Measurements from ENCODE around the gene PTH1R.
A peak's percentile ranks its signal among the peaks of the same experiment; 100 is the strongest.

PTH1R gene

DNA sequence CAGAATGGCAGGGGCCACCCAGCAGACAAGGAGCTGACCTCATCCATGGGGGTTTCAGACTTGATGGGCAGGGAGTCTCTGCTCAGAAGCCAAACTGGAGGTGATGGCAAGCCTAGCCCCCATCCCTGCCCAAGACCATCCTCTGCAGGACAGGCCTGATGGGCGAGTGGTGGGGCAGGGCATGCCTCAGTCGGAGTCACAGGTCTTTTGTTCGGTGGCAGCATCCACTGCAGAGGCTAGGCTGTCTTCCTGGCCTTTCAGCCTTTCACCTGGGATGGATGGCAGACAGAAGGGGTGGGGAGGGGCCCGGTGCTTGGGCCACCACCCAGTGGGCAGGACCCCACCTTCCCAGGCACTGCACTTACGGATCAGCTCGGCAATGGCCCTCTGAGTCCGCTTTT lies 44.4 kb downstream of the PTH1R start:
- DNase-seq (ENCODE audit: low read depth, low spot score) = no peak
- H3K4me3 ChIP-seq (ENCODE audit: low read length) = no peak overlapping the region

DNA sequence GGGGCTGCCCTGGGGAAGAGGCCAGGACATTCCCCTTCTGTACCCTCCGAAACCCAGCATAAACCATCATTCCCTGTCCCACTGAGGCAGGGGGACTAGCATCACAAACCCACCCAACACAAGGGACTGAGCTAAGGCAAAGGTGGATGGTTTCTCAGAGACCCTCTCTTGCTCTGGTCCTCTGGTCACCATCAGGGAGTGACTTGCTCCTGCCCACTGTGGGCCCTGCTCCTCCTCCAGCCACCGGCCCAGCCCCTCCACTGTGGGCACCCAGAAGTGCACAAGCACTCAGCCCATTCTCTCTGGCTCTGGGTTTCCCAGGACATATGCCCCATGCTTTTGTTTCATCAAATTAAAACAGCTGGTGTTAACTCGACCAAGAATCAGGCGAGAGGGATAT lies 44.9 kb downstream of the PTH1R start:
- H3K4me3 ChIP-seq (ENCODE audit: low read length) = no peak overlapping the region
- DNase-seq (ENCODE audit: low read depth, low spot score) = no peak

DNA sequence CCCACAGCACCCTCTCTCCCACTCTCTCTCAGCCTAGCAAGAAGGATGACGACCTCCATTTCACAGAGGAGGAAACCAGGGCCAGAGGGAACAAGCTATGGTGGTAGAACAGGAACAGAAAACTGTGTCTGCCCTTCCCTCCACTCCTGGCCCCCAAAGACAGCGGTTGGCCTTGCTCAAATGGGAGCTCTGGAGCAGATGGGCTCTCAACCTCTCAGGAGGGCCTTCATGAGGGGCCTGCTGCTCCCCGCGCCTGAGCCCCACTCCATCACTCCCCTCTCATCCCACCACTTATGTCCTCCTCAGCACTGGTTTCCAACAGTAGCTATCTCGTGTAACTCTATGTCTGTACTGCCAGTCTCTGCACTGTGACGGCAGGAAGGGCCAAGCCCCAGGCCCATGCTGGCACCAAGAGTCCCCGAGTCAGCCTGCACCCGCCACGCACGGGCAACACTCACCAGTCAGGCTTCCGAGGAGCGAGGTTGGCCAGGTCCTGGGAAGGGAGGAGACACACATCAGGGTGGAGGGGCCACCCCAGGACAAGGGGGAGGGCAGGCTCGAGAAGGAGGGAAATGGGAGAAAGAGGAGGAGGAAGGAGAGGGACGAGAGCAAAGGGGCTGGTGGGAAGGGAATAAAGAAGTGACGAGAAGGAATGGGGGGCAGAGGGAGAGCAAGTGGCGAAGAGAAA lies 45.5 kb downstream of the PTH1R start:
- no peak overlapping the region for H3K4me3 ChIP-seq (ENCODE audit: low read length)
- DNase-seq (ENCODE audit: low read depth, low spot score) = no peak

DNA sequence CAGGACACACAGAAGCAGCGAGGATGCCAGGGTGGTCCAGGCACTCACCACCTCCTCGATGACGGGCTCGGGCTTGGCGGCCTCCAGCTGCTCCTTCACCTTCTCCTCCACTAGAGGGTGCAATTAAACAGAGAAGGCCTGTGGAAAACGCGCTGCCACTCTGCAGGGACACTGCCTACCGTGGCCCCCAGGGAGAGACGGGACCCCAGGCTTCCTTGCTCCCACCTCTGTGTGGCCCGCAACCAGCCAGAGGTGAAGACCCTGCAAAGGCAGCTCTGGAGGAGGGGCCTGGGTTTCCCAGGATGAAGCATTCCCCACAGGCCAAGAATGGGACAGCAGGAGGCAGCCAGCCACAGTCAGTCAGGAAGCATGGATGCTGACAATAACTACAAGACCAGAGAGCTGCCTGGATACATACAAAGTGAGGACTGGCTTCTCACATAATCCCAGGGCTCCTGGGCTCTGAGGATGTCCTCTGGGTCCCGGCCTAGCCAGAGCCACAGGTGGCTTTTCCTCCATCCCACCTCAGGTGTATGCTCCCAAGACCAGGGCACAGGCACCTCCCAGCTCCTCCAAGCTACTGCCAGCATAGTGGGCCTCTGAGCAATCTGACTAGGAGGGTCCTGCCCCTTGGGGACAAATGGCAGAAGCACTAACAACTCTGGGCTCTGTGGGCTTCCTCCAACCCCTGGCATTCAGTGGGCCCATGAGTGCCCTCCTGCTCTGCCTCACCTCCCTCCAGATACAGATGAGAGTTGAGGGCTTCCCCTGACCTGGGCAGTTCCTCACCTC lies 46.2 kb downstream of the PTH1R start:
- DNase-seq (ENCODE audit: low read depth, low spot score) = peak; percentile 36
- no peak overlapping the region for H3K4me3 ChIP-seq (ENCODE audit: low read length)

DNA sequence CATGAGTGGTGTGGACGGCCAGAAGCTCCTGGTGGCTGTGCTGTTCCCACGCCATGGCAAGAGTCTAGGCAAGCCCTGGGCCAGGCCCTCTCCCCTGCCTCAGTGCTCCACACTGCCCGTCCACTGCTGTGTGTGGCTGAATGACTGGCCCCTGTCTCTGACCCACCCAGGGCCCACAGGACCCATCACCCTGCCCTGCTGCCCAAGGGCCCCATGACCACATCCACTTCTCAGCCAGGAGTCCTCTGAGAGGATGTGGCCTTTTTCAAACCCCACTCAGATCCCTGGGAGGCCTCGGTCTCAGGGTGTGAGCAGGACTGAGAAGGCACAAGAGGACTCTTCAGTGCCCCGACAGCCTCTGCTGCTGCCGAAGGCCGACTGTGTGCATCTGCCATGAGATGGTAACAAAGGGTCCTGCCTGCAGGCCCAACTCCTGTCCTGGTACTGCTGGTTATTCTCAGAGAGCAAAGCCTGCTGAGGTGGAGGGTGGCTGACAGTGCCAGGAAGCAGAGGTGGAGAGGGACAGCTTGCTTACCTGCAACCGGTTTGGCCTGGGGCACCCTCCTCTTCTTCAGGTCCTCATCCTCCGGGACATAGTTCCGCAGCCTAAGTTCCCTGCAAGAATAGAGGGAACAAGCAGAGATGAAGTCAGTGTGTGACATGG lies 47.5 kb downstream of the PTH1R start:
- no peak for DNase-seq (ENCODE audit: low read depth, low spot score)
- no peak overlapping the region for H3K4me3 ChIP-seq (ENCODE audit: low read length)

DNA sequence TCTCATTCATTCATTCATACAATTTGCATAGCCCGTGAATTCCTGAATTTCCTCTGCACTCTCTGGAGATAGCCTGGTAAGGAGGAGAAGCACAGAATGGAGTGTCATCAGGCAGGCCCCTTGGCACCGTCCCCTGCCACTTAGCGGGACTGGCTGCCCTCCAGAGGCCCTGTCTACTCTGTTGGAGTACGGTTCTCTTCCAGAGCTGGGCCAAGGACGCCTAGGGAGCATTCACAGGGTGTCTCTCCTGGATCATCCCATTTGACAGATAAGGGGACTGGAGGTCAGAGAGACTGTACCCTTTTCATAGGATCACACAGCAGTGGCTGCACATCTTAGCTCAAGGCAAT lies 48.0 kb downstream of the PTH1R start:
- H3K4me3 ChIP-seq (ENCODE audit: low read length) = no peak overlapping the region
- no peak for DNase-seq (ENCODE audit: low read depth, low spot score)

DNA sequence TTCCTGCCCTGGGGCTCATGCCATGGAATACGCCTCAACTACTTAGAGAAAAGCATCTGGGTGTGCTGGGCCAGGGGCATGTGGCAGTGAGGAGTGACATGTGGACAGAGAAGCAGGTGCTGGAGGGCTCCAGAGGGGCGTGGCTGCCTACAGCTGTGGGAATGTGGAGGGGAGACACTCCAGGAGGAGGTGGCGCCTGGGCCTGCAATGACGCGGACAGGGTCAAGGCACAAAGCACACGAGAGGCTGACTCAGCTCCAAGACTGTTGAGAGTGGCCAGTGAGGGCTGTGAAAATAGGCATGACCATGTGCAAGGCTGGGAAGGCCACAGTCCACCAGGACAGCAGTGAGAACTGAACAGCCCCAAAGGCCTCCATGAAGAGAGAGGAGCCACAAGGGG lies 48.5 kb downstream of the PTH1R start:
- no peak for DNase-seq (ENCODE audit: low read depth, low spot score)
- H3K4me3 ChIP-seq (ENCODE audit: low read length) = no peak overlapping the region

DNA sequence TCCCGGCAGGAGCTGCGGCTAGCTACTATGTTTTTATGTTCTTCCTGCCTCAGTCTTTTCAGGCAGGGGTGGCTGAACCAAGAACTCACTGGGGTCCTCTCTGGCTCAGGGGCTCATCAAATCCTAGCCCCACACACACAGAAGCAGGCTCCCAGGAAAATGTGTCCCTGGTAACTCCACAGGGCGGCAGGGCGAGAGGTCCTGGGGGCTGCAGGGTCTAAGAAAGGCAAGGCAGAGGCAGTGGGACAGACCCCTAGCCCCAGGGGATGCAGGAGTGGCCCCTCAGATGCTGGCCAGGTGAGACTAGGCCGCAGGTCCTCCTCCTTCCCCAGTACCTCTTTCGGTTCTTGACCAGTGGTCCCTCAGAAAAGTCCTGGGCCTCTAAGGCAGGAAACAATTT lies 48.9 kb downstream of the PTH1R start:
- H3K4me3 ChIP-seq (ENCODE audit: low read length) = peak overlapping the region; percentile 43

DNA sequence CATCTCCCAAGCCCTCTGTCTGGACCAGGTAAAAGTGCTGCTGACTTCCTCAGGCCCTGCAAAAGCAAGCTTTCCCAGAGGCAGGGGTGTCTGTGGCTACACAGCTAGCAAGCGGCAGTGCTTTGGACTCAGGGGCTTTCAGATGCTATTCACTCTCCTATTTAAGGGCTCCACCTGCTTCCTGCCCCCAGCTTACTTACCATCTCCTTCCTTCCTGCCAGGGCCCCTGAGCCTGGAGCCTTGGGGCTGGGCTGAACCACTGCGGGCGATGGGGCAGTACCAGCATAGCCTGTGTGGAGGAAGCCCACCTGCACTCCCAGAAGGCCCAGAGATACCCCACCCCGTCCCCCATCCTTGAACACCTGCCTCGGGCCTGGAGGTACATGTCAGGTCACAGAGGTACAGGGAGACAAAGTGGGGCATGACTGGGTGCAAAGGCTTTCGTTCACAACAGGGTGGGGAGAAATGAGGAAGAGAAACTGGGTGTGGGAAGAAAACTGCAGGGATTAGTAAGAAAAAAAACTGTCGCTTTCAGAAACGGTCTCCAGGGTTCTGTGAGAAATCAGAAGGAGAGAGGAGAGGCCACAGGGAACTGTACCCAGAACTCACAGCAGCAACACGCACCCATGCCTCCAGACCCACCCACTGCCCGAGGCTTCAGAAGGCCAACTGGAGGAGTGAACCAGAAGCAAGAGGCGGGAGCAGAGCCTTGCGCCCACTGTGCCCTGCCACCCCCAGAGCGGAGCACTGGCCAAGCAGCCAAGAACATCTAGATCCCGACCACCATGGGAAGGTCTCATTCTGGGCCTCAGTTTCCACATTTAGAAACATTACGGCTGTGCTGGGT lies 49.6 kb downstream of the PTH1R start:
- DNase-seq (ENCODE audit: low read depth, low spot score) = peak; percentile 87
- peak overlapping the region; percentile 43 for H3K4me3 ChIP-seq (ENCODE audit: low read length)

More for the DNA sequence above, 48.9 kb downstream of the PTH1R start:
- DNase-seq (ENCODE audit: low read depth, low spot score) = no peak

DNA sequence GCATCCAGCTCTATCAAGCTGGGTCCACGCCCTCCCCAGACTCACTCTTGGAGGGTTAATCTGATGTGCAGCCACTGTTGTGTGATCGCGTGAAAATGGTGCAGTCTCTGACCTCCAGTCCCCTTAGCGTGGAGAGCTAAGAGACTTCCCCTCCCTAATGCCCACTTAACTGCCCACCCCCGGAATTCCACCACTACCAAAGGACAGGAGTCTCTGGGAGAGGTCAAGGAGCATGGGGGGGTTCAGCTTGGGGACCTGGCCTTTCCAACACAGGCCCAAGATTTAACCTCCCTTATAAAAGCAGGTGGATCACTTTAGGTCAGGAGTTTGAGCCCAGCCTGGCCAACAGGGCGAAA lies 50.2 kb downstream of the PTH1R start:
- no peak for DNase-seq (ENCODE audit: low read depth, low spot score)
- peak overlapping the region; percentile 43 for H3K4me3 ChIP-seq (ENCODE audit: low read length)

DNA sequence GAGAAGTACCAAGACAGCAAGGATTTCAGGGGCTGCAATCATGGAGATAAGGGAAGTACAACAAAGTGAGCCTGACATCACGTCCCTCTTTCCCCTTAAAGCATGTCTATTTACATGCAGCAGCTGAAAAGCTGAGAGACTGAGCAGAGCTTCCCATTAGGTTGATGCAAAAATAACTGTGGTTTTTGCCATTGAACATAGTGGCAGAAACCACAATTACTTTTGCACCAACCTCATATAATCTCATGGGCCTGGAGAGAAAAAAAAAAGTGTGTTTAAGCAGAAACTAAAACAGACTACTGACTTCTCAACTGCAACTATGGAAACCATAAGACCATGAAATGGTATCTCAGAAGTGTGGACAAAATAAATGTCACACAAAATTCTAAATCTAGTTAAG lies 50.8 kb downstream of the PTH1R start:
- peak; percentile 94 for DNase-seq (ENCODE audit: low read depth, low spot score)
- no peak overlapping the region; the same call in 1 of the 2 replicates for H3K4me3 ChIP-seq (ENCODE audit: low read length)

DNA sequence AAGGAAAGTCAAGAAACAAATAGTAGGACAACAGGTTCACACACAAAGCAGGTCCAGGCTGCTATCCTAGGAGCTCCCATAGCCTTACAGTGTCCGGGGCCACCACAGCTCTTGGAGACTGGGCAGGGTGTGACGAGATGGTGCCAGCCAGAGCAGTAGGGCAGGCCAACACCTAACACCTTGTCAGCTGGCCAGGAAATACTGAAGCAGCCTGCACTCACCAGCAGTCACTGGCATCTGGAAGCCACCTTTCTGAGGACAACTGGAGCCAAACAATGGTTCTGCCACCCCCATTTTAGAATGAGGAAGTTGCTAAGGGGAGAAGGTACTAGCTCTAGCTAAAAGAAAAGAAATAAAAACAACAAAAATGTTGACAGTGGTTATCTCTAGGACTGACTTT lies 51.8 kb downstream of the PTH1R start:
- H3K4me3 ChIP-seq (ENCODE audit: low read length) = no peak overlapping the region
- DNase-seq (ENCODE audit: low read depth, low spot score) = no peak

DNA sequence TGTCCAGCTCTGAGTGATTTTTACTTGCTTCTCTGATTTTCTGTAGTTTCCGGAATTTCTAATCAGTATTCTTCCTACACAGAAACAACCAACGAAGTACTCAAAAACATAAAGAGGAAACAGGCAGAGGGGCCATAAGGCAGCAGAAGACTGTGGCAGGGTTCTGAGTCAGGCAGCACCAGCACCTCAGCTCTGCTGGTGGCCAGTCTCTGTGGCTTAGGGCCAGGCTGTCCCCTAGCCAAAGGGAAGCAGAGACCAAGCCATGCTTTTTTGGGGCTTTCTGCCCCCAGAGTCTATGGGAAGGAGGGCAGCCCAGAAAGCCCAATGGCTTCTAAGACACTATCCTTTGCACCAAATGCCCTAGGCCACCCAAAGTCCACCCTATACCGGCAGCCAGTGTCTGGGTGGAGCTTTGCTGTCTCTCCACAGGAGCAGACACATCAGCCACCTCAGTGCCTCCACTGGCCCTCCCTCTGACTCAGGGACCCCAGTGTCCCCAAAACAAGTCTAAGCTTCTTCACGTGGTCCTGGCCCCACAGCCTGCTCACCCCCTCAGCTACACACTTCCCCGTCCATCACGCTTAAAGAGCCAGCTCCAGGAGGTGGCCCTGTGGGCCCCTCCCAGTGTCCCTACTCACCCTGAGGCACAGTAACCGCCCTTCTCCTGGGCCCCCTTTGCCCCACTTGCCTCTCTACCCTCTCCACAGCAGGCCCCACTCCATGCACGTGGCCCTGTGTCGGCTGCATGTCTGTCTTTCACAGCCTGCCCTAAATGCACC lies 52.8 kb downstream of the PTH1R start:
- no peak for DNase-seq (ENCODE audit: low read depth, low spot score)
- no peak overlapping the region for H3K4me3 ChIP-seq (ENCODE audit: low read length)

DNA sequence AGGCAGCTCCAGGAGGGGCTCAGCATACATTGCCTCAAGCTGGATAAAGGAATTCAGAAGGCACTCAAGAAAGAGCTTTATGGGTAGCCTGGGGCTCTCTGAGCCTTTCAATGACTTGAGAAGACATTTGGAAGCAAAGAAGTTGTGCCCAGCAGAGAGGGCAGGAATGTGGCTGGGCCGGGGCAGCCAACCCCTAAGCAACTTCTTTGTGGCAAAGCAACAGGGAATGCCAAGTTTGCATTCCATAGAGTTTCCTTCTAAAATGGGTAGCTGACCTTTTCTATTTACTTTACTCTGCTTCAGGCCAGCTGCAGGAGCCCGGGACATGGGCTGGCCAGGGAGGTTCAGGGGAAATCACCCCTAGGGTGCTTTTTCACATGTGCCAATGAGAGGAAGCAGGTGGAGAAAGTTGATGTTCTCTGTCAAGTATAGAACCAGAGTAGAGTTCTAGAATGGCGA lies 53.5 kb downstream of the PTH1R start:
- H3K4me3 ChIP-seq (ENCODE audit: low read length) = no peak overlapping the region
- DNase-seq (ENCODE audit: low read depth, low spot score) = no peak

DNA sequence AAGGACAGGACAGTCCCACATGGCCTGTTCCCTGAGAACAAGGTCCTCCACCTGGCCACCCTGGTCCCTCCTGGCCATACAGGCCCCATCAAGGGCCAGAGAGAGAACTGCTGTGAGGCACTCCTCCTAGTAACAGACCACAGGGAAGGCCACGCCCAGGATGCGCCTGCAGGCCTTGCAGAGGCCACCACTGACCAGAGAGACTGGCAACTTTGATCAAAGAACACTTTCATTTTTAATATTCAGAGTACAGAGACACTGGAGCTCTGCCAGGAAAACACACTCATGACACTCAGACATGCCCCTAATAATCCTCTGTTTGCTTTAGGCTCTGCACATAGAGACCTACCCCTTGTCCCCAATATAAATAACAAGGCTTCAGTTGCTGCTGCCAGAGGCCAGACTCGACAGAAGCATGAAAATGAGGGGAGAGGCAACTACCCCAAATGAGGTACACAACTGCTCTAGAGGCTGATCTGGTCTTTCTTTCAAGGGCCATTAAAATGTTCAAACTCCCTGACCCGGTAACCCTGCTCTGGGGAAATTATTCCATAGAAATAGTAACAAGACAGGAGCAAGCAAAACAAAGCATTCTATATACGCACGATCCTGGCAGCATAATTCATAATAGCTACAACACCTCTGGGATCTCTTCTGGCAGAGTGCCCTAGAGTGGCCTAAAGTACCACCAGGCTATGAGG lies 54.3 kb downstream of the PTH1R start:
- no peak overlapping the region for H3K4me3 ChIP-seq (ENCODE audit: low read length)
- DNase-seq (ENCODE audit: low read depth, low spot score) = no peak

DNA sequence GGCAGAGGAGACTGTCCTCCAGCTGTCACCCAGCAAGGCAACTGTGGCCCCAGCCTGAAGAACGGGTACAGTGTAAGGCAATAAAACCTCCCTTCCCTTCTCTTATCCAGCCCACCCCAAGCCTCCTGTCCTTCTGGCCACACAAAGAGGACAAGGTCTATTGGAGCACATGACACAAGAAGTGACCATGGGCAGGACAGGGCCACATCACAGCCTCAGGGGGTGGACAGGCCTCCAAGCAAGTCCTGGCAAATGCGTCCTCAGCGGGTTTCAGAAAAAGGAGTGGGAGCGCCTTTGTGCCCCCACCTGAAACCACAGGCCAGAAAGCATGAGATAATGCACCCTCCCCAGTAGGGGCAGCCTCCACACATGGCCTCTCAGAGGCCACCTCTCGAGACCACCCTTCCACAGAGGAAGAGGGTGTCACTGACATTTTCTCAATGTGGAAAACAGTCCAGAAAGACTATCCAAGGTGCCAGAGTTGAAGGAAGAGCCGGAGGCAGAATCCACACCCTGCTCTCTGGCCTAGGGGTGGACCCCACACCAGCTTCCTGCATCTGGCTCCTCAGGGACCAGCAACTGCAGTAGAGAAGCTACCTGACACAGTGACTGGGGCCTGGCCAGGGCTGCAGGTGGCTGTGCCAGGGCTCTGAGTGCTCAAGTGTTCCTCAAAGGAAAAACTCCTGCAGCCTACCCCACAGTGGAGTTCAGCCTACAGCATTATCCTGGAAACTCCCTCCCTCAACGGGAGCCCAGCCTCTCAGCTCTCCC lies 55.1 kb downstream of the PTH1R start:
- DNase-seq (ENCODE audit: low read depth, low spot score) = no peak
- no peak overlapping the region for H3K4me3 ChIP-seq (ENCODE audit: low read length)

DNA sequence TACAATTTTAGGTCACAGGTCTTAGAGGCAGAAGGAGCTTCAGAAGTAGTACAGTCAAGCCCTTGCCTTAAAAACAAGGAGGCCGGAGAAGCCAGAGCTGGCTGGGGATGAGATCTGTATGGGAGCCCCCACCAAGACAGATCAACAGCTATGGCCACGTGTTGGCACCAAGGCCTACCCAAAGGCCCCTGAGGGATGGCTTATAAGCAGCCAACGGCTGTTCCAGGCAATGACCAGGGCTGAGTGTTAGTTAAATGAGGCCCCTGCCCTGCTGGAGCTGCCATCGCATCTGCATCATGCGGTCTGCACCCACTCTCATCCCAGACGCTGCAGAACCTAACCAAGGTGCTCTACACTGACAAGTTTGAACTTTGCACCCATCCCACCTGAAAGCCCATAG lies 55.7 kb downstream of the PTH1R start:
- no peak overlapping the region for H3K4me3 ChIP-seq (ENCODE audit: low read length)
- DNase-seq (ENCODE audit: low read depth, low spot score) = no peak

DNA sequence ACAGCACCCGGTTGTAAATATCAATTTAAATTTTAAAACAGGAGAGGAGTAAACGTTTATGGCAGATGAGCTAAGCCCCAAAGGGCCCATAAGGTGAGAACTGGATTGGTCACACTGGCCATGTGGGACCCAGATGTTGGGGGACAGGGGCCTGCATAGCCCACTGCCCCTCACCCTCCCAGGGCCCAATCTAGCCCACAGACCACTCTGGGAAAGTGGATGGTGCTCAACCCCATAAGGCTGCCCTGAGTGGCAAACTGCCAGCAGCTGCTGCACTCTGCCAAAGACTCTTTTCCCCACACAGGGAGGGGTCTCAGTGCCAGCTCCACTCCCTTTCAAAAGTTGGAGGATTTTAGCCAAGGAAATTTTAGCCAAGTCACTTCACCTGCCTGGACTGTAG lies 56.6 kb downstream of the PTH1R start:
- no peak for DNase-seq (ENCODE audit: low read depth, low spot score)
- H3K4me3 ChIP-seq (ENCODE audit: low read length) = no peak overlapping the region

Data from Jurkat, Clone E6-1 (cell line).